ENCODE measurements around the gene IDH3G.

The IDH3G gene

GRCh38 chrX:153775293-153776119, 18.7 kb downstream of the IDH3G start:
- Histone ChIP-seq H3K79me2 (no peaks in the 10 kb centered on the region), H3K27ac (no peak overlapping the region), H3K4me3 (ENCODE audit: low read depth, low read length) (no peak overlapping the region), H3K9me3 (ENCODE audit: control insufficient read depth, low read length) (no peaks in the 10 kb centered on the region), H3K27me3 (ENCODE audit: control insufficient read depth, insufficient read depth, low read length) (no peaks in the 10 kb centered on the region), H3K9ac (no peak overlapping the region), H3K4me1 (no peaks in the 10 kb centered on the region), H3K4me2 (ENCODE audit: low read length) (no peak overlapping the region), H3K36me3 (ENCODE audit: control insufficient read depth, insufficient read depth, low read length) (no peaks in the 10 kb centered on the region), H2AFZ (no peak overlapping the region)
- TF ChIP-seq CTCF (IDR thresholded peaks at IDR 0.05): no peak

GRCh38 chrX:153774576-153775292, 19.4 kb downstream of the IDH3G start:
- Histone ChIP-seq H2AFZ (no peak overlapping the region), H3K27me3 (ENCODE audit: control insufficient read depth, insufficient read depth, low read length) (no peaks in the 10 kb centered on the region), H3K79me2 (no peaks in the 10 kb centered on the region), H3K9ac (no peak overlapping the region), H3K4me1 (no peaks in the 10 kb centered on the region), H3K36me3 (ENCODE audit: control insufficient read depth, insufficient read depth, low read length) (no peaks in the 10 kb centered on the region), H3K4me3 (ENCODE audit: low read depth, low read length) (no peak overlapping the region), H3K4me2 (ENCODE audit: low read length) (no peak overlapping the region), H3K27ac (no peak overlapping the region), H3K9me3 (ENCODE audit: control insufficient read depth, low read length) (no peaks in the 10 kb centered on the region)
- TF ChIP-seq CTCF (IDR thresholded peaks at IDR 0.05): no peak

- H3K4me1 ChIP-seq: no peaks in the 10 kb centered on the region
- H3K79me2 ChIP-seq: no peaks in the 10 kb centered on the region
- H3K9ac ChIP-seq: no peak overlapping the region
- H3K27me3 ChIP-seq (ENCODE audit: control insufficient read depth, insufficient read depth, low read length): no peaks in the 10 kb centered on the region
- H3K4me2 ChIP-seq (ENCODE audit: low read length): no peak overlapping the region
- no peaks in the 10 kb centered on the region for H3K36me3 ChIP-seq (ENCODE audit: control insufficient read depth, insufficient read depth, low read length)
- H3K9me3 ChIP-seq (ENCODE audit: control insufficient read depth, low read length): no peaks in the 10 kb centered on the region
- TF ChIP-seq CTCF (IDR thresholded peaks at IDR 0.05): no peak
- H3K4me3 ChIP-seq (ENCODE audit: low read depth, low read length): no peak overlapping the region
- H3K27ac ChIP-seq: no peak overlapping the region
- H2AFZ ChIP-seq: no peak overlapping the region
These were observed 20.2 kb downstream of the IDH3G start for GRCh38 chrX:153773741-153774575.

- Histone ChIP-seq H3K9me3 (ENCODE audit: control insufficient read depth, low read length) (no peaks in the 10 kb centered on the region), H3K4me1 (no peaks in the 10 kb centered on the region), H3K27ac (no peak overlapping the region), H3K27me3 (ENCODE audit: control insufficient read depth, insufficient read depth, low read length) (no peaks in the 10 kb centered on the region), H2AFZ (no peak overlapping the region), H3K9ac (no peak overlapping the region), H3K4me3 (ENCODE audit: low read depth, low read length) (no peak overlapping the region), H3K79me2 (no peaks in the 10 kb centered on the region), H3K4me2 (ENCODE audit: low read length) (no peak overlapping the region), H3K36me3 (ENCODE audit: control insufficient read depth, insufficient read depth, low read length) (no peaks in the 10 kb centered on the region)
- TF ChIP-seq CTCF (IDR thresholded peaks at IDR 0.05): no peak
These were observed 21.0 kb downstream of the IDH3G start for GRCh38 chrX:153773218-153773611.
